Measurements from ENCODE around the gene GEMIN5. TPM values are rescaled to one million over a fixed set of nuclear protein-coding genes. Genes with fewer than 3 reads are reported as not detected.

GEMIN5 gene
- total RNA-seq, 2 donors from 2014 or later = 14.6 to 20.3 TPM

DNA sequence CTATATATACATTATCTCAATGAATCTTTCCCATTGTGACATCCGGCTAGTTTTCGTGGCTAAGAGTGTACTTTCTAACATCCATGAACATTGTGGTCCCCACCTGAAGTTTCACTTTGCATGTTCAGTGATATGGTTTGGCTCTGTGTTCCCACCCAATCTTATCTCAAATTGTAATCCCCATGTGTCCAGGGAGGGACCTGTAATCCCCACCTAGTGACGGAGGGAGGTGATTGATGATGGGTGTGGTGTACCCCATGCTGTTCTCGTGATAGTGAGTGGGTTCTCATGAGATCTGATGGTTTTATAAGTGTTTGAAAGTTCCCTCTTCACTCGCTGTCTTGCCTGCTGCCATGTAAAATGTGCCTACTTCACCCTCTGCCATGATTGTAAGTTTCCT, 30.9 kb upstream of the GEMIN5 start:
- DNase-seq (ENCODE audit: low spot score) = no peak
- 94% methylated on average over 5 of the region's 5 CpGs for WGBS
- no peak for TF ChIP-seq POLR2A (IDR thresholded peaks at IDR 0.05)
- TF ChIP-seq POLR2AphosphoS5 (IDR thresholded peaks at IDR 0.05) = no peak
- TF ChIP-seq, protein P1, sequence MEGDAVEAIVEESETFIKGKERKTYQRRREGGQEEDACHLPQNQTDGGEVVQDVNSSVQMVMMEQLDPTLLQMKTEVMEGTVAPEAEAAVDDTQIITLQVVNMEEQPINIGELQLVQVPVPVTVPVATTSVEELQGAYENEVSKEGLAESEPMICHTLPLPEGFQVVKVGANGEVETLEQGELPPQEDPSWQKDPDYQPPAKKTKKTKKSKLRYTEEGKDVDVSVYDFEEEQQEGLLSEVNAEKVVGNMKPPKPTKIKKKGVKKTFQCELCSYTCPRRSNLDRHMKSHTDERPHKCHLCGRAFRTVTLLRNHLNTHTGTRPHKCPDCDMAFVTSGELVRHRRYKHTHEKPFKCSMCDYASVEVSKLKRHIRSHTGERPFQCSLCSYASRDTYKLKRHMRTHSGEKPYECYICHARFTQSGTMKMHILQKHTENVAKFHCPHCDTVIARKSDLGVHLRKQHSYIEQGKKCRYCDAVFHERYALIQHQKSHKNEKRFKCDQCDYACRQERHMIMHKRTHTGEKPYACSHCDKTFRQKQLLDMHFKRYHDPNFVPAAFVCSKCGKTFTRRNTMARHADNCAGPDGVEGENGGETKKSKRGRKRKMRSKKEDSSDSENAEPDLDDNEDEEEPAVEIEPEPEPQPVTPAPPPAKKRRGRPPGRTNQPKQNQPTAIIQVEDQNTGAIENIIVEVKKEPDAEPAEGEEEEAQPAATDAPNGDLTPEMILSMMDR (IDR thresholded peaks at IDR 0.05) = no peak
- H3K4me1 ChIP-seq (replicated peaks) = no peaks in the 10 kb centered on the region
- no peaks in the 10 kb centered on the region for H3K9me3 ChIP-seq
- H3K36me3 ChIP-seq = peaks cover 0 to 4% of the 10 kb centered on the region in 2 donors
- no peak overlapping the region for H3K4me3 ChIP-seq
- no peak overlapping the region for H3K27ac ChIP-seq
- intact Hi-C loops (cut with DNase I) = no loop called here
- H3K27me3 ChIP-seq (replicated peaks; ENCODE audit: insufficient read depth) = no peaks in the 10 kb centered on the region

DNA sequence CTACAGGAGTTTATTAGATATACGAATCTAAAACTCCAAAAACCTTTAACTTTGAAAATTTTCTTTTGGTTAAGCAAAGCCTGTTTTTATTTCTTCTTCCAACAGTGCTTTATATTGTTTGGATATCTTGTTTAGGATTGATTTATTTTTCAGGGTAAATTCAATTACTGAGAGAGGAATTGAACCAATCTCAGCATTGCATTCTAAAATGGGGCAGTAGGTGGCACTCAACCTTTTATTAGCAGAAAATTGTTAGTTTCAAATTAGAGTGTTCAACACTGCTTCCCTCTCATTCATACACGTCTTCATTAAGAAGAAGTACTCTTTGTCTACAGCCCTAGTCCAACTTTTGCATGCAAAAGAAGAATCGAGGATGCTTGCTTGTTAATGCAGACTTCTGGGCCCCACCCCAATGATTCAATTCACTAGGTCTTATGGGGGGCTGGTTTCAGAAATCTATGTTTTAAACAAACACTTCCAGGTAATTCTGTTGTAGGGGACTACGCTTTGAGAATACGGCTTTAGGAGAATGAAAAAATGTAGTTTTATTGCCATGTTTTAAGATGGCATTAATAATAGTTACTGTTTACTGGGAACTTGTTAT, 29.5 kb upstream of the GEMIN5 start:
- Histone ChIP-seq H3K36me3 (peaks cover 0 to 4% of the 10 kb centered on the region in 2 donors), H3K4me1 (replicated peaks) (no peaks in the 10 kb centered on the region), H3K27ac (no peak overlapping the region), H3K9me3 (no peaks in the 10 kb centered on the region), H3K4me3 (no peak overlapping the region), H3K27me3 (replicated peaks; ENCODE audit: insufficient read depth) (no peaks in the 10 kb centered on the region)
- DNase-seq (ENCODE audit: low spot score) = no peak
- WGBS = 74% methylated on average over 5 of the region's 5 CpGs
- no peak for TF ChIP-seq POLR2A (IDR thresholded peaks at IDR 0.05)
- TF ChIP-seq, protein P1 (IDR thresholded peaks at IDR 0.05) = peak in 2 of 4 experiments; percentile 8 to 22
- intact Hi-C loops (cut with DNase I) = no loop called here

DNA sequence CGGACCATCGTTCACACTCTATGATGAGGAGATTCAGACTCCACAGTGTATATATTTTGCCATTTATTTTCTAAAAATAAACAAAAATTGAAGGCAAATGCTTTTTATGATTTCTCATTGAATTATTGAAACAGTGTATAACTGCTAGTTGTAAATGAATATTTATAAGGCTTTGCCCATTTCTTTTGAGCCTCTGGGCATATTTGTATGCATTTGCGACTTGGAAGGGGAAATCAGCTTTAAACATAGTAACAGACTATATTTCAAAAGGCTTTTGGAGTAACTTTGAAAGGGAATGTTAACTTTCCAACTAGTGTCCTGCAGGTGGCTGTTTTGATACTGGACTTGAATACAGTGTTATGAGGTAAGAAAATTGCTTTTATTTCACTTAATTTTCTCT, 28.9 kb upstream of the GEMIN5 start:
- TF ChIP-seq POLR2AphosphoS5 (IDR thresholded peaks at IDR 0.05) = no peak
- TF ChIP-seq POLR2A (IDR thresholded peaks at IDR 0.05) = no peak
- TF ChIP-seq, protein P1 (IDR thresholded peaks at IDR 0.05) = no peak
- no peaks in the 10 kb centered on the region for H3K9me3 ChIP-seq
- H3K4me1 ChIP-seq (replicated peaks) = no peaks in the 10 kb centered on the region
- 87% methylated on average over 3 of the region's 3 CpGs for WGBS
- H3K4me3 ChIP-seq = no peak overlapping the region
- DNase-seq (ENCODE audit: low spot score) = no peak
- H3K27me3 ChIP-seq (replicated peaks; ENCODE audit: insufficient read depth) = no peaks in the 10 kb centered on the region
- intact Hi-C loops (cut with DNase I) = no loop called here
- peaks cover 0 to 4% of the 10 kb centered on the region in 2 donors for H3K36me3 ChIP-seq
- H3K27ac ChIP-seq = no peak overlapping the region

DNA sequence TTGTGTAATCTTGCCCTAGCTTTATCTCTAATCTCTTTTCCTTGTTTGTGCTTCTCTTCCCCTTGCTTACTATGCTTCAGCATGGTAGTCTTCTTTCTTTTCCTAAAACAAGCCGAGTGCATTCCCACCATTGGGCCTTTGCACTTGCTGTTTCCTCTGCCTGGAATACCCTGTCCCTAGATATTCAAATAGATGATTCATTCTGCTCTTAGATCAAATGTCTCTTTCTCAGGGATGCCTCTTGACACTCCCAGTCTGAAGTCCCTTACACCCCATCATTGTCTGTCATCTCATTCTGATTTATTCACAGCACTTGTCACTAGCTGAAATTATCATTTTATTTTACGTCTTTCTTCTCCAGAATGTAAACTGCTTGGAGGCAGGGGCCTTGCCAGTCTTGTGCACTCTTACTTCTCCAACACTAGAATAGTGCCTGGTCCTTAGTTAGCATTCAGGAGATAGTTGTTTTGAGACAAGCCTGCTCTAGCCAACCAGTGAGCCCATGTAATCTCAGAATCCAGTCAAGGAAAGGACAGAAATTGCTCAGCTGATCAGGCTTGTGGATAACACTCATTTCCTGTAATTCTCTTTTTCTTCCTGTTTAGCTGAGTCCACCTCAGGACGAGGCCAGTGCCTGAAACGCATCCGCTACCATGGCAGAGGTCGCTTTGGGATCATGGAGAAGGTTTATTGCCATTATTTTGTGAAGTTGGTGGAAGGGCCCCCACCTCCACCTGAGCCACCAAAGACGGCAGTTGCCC, 28.2 kb upstream of the GEMIN5 start:
- H3K27ac ChIP-seq = peak overlapping the region in 1 of 2 donors; percentile 14
- WGBS = 83% methylated on average over 7 of the region's 7 CpGs
- no peak overlapping the region for H3K4me3 ChIP-seq
- no peak for DNase-seq (ENCODE audit: low spot score)
- intact Hi-C loops (cut with DNase I) = no loop called here
- H3K4me1 ChIP-seq (replicated peaks) = no peaks in the 10 kb centered on the region
- TF ChIP-seq POLR2A (IDR thresholded peaks at IDR 0.05) (no peak), POLR2AphosphoS5 (IDR thresholded peaks at IDR 0.05) (no peak)
- TF ChIP-seq, protein P1 (IDR thresholded peaks at IDR 0.05) = no peak
- no peaks in the 10 kb centered on the region for H3K27me3 ChIP-seq (replicated peaks; ENCODE audit: insufficient read depth)
- peaks cover 0 to 8% of the 10 kb centered on the region in 2 donors for H3K36me3 ChIP-seq
- no peaks in the 10 kb centered on the region for H3K9me3 ChIP-seq

DNA sequence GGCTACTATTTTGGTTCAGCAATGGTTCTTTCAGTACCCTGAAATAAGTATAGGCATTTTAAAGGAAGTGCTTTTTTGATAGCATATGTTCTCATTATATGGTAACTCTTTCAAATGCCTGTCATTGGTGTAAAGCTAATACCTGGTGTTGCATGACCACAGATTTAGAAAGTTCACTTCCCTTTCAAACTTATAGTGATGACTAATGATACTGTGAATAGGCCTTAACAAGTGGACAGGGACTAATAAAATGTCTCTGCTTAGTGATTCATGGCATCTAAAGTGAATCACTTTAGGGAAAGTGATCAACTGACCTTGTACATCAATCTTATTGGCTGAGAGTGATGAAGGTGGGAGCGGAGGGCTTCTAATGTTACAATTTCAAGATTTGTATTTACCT, 24.5 kb upstream of the GEMIN5 start:
- TF ChIP-seq, protein P1 (IDR thresholded peaks at IDR 0.05) = no peak
- no peak for TF ChIP-seq POLR2AphosphoS5 (IDR thresholded peaks at IDR 0.05)
- no peak for TF ChIP-seq POLR2A (IDR thresholded peaks at IDR 0.05)
- no peak overlapping the region for H3K27ac ChIP-seq

More for the DNA sequence above, 24.5 kb upstream of the GEMIN5 start:
- intact Hi-C loops (cut with DNase I) = no loop called here
- Histone ChIP-seq H3K27me3 (replicated peaks; ENCODE audit: insufficient read depth) (no peaks in the 10 kb centered on the region), H3K9me3 (no peaks in the 10 kb centered on the region), H3K4me1 (replicated peaks) (no peaks in the 10 kb centered on the region), H3K36me3 (peaks cover 0 to 8% of the 10 kb centered on the region in 2 donors), H3K4me3 (no peak overlapping the region)
- no peak for DNase-seq (ENCODE audit: low spot score)
- WGBS = 94% methylated on average over 1 of the region's 1 CpG

Measured in prostate gland (tissue), 2 donors.